Activated CD8-positive, alpha-beta memory T cell treated with anti-CD3 and anti-CD28 coated beads, Interleukin-2, amount 10 ng/mL, durations not matched to agents 7 days and 5 days (primary cell): ENCODE data around the gene UNC93B1. TPM values are rescaled to one million over a fixed set of nuclear protein-coding genes. Genes with fewer than 3 reads are reported as not detected.
"Not testable (repeated sequence)": the region's sequence is repeated elsewhere in the genome, so short reads cannot be mapped to it uniquely, and the experiment has no call there.

Experiments
- ATAC-seq: fragments of 150-1000 bp; cut with Tn5 transposase; one replicate; pipeline ENCODE4 v1.10.0; 2021; ENCODE audit warnings: moderate library complexity
- CTCF ChIA-PET: fragments of 350-600 bp; sonication (Branson Sonifier 250); formaldehyde crosslinking; loops from one replicate; lab custom pipeline; 2021; ENCODE audit warnings: antibody characterized with exemption; lab: Charles Lee
- DNase-seq: peaks from one replicate; pipeline ENCODE4 v3.0.0-alpha.2; 2020
- H3K27ac Mint-ChIP-seq: one replicate; pipeline ENCODE4 v1.8.0; 2021; ENCODE audit warnings: mild to moderate bottlenecking, mixed read lengths
- H3K27me3 Mint-ChIP-seq: one replicate; pipeline ENCODE4 v1.8.0; 2021; ENCODE audit warnings: mixed read lengths
- H3K36me3 Mint-ChIP-seq: one replicate; pipeline ENCODE4 v1.8.0; 2021; ENCODE audit warnings: mild to moderate bottlenecking, mixed read lengths
- H3K4me1 Mint-ChIP-seq: one replicate; pipeline ENCODE4 v1.8.0; 2021; ENCODE audit warnings: mixed read lengths
- H3K4me3 Mint-ChIP-seq: one replicate; pipeline ENCODE4 v1.8.0; 2021; ENCODE audit warnings: mild to moderate bottlenecking, moderate library complexity, mixed read lengths
- H3K9me3 Mint-ChIP-seq: one replicate; pipeline ENCODE4 v1.8.0; 2022; ENCODE audit warnings: low read depth, mixed read lengths
- total RNA-seq, 2 experiments: library from RNA; stranded (reverse); gene quantifications; one replicate each; pipeline ENCODE4 v1.2.3, GENCODE V29; 2021

UNC93B1 gene
- total RNA-seq, 2 experiments from 2014 or later: 20.0 to 48.9 TPM

GRCh38 chr11:67994387-67994786 lies 9.5 kb downstream of the UNC93B1 start:
- H3K36me3 Mint-ChIP-seq, H3K27ac Mint-ChIP-seq, ATAC-seq, DNase-seq, H3K9me3 Mint-ChIP-seq, H3K4me3 Mint-ChIP-seq, H3K27me3 Mint-ChIP-seq: not testable (repeated sequence)
- peaks cover 28% of the 10 kb centered on the region for H3K4me1 Mint-ChIP-seq
- CTCF ChIA-PET: interaction anchor here (0.9 to 1.7 kb wide), 3 partner anchors 8 to 104 kb away, joined by 3 to 7 read pairs (median 7); no protein-coding TSS in a partner anchor

GRCh38 chr11:67993821-67994220 lies 10.1 kb downstream of the UNC93B1 start:
- not testable (repeated sequence) for ATAC-seq, H3K36me3 Mint-ChIP-seq, H3K27me3 Mint-ChIP-seq, H3K4me3 Mint-ChIP-seq, H3K9me3 Mint-ChIP-seq, H3K27ac Mint-ChIP-seq
- peaks cover 25% of the 10 kb centered on the region for H3K4me1 Mint-ChIP-seq
- CTCF ChIA-PET: interaction anchor here (0.6 to 1.7 kb wide), 4 partner anchors 9 to 749 kb away, joined by 3 to 7 read pairs (median 5); no protein-coding TSS in a partner anchor
- DNase-seq: peak; percentile 58

GRCh38 chr11:67991347-67992121 lies 12.4 kb downstream of the UNC93B1 start:
- DNase-seq, H3K9me3 Mint-ChIP-seq, H3K4me3 Mint-ChIP-seq, H3K4me1 Mint-ChIP-seq, H3K36me3 Mint-ChIP-seq, CTCF ChIA-PET, H3K27ac Mint-ChIP-seq, H3K27me3 Mint-ChIP-seq, ATAC-seq: not testable (repeated sequence)

- peak; percentile 39 for ATAC-seq
- H3K36me3 Mint-ChIP-seq, H3K27ac Mint-ChIP-seq, H3K9me3 Mint-ChIP-seq, CTCF ChIA-PET, H3K4me3 Mint-ChIP-seq, H3K4me1 Mint-ChIP-seq, DNase-seq, H3K27me3 Mint-ChIP-seq: not testable (repeated sequence)
Measured at GRCh38 chr11:67990546-67991346, 13.2 kb downstream of the UNC93B1 start.

- ATAC-seq, H3K36me3 Mint-ChIP-seq, DNase-seq, H3K27me3 Mint-ChIP-seq, H3K9me3 Mint-ChIP-seq, CTCF ChIA-PET, H3K4me1 Mint-ChIP-seq, H3K27ac Mint-ChIP-seq, H3K4me3 Mint-ChIP-seq: not testable (repeated sequence)
Measured at GRCh38 chr11:67985302-67985701, 18.6 kb downstream of the UNC93B1 start.

- Mint-ChIP-seq H3K9me3 (no peaks in the 10 kb centered on the region), H3K4me3 (no peak overlapping the region), H3K36me3 (no peaks in the 10 kb centered on the region), H3K4me1 (no peaks in the 10 kb centered on the region), H3K27me3 (peaks cover 6% of the 10 kb centered on the region), H3K27ac (no peak overlapping the region)
- CTCF ChIA-PET: no interaction called here
- DNase-seq (no peak), ATAC-seq (no peak)
Measured at GRCh38 chr11:67983951-67984350, 19.9 kb downstream of the UNC93B1 start.

GRCh38 chr11:67982255-67982857 lies 21.5 kb downstream of the UNC93B1 start:
- H3K27ac Mint-ChIP-seq, H3K4me1 Mint-ChIP-seq, H3K36me3 Mint-ChIP-seq, H3K4me3 Mint-ChIP-seq, CTCF ChIA-PET, ATAC-seq, DNase-seq, H3K9me3 Mint-ChIP-seq: not testable (repeated sequence)
- peaks cover 19% of the 10 kb centered on the region for H3K27me3 Mint-ChIP-seq

- DNase-seq, H3K4me3 Mint-ChIP-seq, ATAC-seq, H3K27ac Mint-ChIP-seq, H3K9me3 Mint-ChIP-seq, CTCF ChIA-PET, H3K36me3 Mint-ChIP-seq, H3K4me1 Mint-ChIP-seq: not testable (repeated sequence)
- H3K27me3 Mint-ChIP-seq: peaks cover 22% of the 10 kb centered on the region
Measured at GRCh38 chr11:67981226-67981625, 22.7 kb downstream of the UNC93B1 start.

- H3K4me3 Mint-ChIP-seq, H3K36me3 Mint-ChIP-seq, ATAC-seq, H3K4me1 Mint-ChIP-seq, H3K9me3 Mint-ChIP-seq, DNase-seq, H3K27ac Mint-ChIP-seq, CTCF ChIA-PET: not testable (repeated sequence)
- H3K27me3 Mint-ChIP-seq: peaks cover 27% of the 10 kb centered on the region
Measured at GRCh38 chr11:67978766-67979418, 25.0 kb downstream of the UNC93B1 start.

GRCh38 chr11:67974746-67975145 lies 29.2 kb downstream of the UNC93B1 start:
- CTCF ChIA-PET: not testable (repeated sequence)

GRCh38 chr11:67965830-67966348 lies 38.0 kb downstream of the UNC93B1 start:
- H3K27ac Mint-ChIP-seq, H3K9me3 Mint-ChIP-seq, H3K36me3 Mint-ChIP-seq, H3K4me1 Mint-ChIP-seq, CTCF ChIA-PET, DNase-seq, H3K4me3 Mint-ChIP-seq, ATAC-seq: not testable (repeated sequence)
- peaks cover 17% of the 10 kb centered on the region for H3K27me3 Mint-ChIP-seq

More at GRCh38 chr11:67974746-67975145, 29.2 kb downstream of the UNC93B1 start:
- H3K4me3 Mint-ChIP-seq, H3K36me3 Mint-ChIP-seq, ATAC-seq, H3K4me1 Mint-ChIP-seq, H3K9me3 Mint-ChIP-seq, H3K27ac Mint-ChIP-seq, DNase-seq: not testable (repeated sequence)
- peaks cover 37% of the 10 kb centered on the region for H3K27me3 Mint-ChIP-seq

GRCh38 chr11:67964746-67965145 lies 39.2 kb downstream of the UNC93B1 start:
- not testable (repeated sequence) for H3K9me3 Mint-ChIP-seq, H3K4me1 Mint-ChIP-seq, ATAC-seq, H3K27ac Mint-ChIP-seq, H3K36me3 Mint-ChIP-seq, DNase-seq, H3K4me3 Mint-ChIP-seq
- peaks cover 22% of the 10 kb centered on the region for H3K27me3 Mint-ChIP-seq
- CTCF ChIA-PET: interaction anchor here (0.7 kb wide), 1 partner anchor 298 kb away, joined by 3 read pairs; no protein-coding TSS in a partner anchor

- ATAC-seq, H3K4me3 Mint-ChIP-seq, CTCF ChIA-PET, H3K27ac Mint-ChIP-seq, H3K4me1 Mint-ChIP-seq, H3K9me3 Mint-ChIP-seq, DNase-seq, H3K36me3 Mint-ChIP-seq: not testable (repeated sequence)
- H3K27me3 Mint-ChIP-seq: peaks cover 30% of the 10 kb centered on the region
Measured at GRCh38 chr11:67963879-67964278, 40.0 kb downstream of the UNC93B1 start.
